Esophagus muscularis mucosa (tissue), 4 donors: ENCODE measurements around the gene PRKAG2.

Experiments
- CTCF ChIP-seq, 3 experiments: fragments of 200-600 bp in 2 of 3; fragments of 450-650 bp in 1 of 3; sonication (generic) in 2 of 3; IDR thresholded peaks; one replicate each; pipeline ENCODE4 v1.5.1; 2017 to 2019; ENCODE audit warnings: antibody characterized with exemption in 3 of 3, mild to moderate bottlenecking in 2 of 3, moderate library complexity in 1 of 3
- EP300 ChIP-seq: sonication (generic); formaldehyde crosslinking; IDR thresholded peaks from one replicate; pipeline ENCODE4 v1.6.1; 2017; ENCODE audit warnings: antibody characterized with exemption
- POLR2A ChIP-seq: fragments of 450-650 bp; IDR thresholded peaks from one replicate; pipeline ENCODE4 v1.6.1; 2017; ENCODE audit warnings: antibody characterized with exemption, moderate library complexity, mild to moderate bottlenecking, low read depth

- TF ChIP-seq POLR2A (no peak), EP300 (no peak), CTCF (IDR thresholded peaks at IDR 0.05) (no peak)
These were observed 5.0 kb downstream of the PRKAG2 start for GRCh38 chr7:151871904-151872303.
